Germinal center (tissue), 1 donor: ENCODE data around the gene SKI.
"Not testable (repeated sequence)": the region's sequence is repeated elsewhere in the genome, so short reads cannot be mapped to it uniquely, and the experiment has no call there.

Experiments used
- DNase-seq: peaks from one replicate; pipeline ENCODE4 v3.0.0; 2012; ENCODE audit warnings: mixed read lengths, low spot score

The SKI gene

DNA sequence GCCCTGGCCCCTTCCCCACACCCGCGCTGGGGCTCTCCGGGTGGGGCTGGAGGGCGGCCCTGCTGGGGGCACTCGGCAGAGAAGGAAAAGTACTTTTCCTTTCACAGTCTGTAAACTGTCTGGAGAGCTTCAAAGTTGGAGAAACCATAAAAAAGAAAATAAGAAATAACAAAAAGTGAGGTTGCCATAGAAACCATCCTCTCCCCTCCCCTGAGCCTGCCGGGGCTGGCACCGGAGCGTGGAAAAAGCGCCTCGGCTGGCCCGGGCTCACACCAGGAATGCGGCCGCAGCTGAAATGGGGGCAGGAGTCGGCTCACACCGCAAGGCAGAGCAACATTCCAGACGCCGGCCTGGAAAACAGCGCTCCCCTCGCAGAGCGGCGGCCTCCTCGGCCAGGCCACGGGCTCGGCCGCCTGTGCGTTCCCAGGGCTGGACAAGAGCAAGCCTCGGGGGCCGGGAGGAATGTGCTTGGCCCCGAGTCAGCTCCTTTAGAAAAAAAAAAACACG lies 94.0 kb downstream of the SKI start:
- no peak for DNase-seq

DNA sequence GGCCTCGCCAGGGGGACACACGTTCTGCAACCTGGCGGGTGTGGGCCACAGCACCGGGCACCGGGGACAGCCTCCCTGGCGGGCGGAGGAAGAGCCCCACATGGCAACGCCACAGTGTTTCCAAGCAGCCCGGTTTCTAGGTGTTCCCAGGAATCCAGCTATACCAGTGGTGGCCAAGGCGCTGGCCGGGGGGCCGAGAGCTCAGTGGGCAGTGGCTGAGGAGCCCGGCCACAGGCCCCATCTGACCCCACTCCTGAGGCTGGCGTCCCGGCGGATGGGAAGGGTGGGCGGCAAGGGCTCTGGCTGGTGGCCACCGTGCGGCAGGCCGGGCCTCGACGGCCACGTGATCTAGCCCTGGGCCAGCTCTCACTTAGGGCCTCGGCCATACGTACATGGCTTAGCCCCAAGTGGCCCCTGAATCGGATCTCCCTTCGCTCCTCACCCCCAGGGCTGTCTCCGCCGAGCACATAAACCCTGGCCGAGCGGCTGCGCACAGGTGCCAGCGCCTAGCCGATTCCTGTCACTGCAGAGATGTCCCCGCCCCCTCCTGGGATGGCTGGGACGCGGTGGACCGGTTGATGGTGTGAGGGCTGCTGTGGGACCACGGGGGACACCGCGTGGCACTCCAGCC lies 94.6 kb downstream of the SKI start:
- no peak for DNase-seq

DNA sequence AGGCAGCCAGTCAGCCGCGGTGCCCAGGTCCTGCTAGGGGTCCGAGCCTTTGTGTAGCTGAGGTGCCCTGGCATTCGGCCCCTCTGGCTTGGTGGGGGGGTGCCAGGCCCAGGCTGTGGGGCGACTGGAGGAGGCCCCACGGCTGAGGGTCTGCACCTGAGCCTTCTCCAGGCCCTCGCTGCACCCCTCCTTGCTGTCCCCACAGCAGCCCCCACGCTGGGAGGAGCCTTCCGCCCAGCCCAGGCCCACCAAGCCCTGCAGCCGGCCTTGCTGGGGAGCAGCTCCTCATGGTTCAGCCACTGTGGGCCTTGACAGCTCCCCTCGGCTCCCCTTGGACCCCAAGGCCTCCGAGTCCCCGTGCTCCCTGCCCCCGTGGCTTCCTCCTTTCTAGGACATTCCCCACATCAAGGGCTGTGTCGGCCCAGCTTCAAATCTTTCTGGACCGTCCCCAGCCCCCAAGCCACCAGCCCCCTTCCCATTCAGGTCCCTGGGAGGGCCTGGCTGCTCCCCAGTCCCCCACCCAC lies 95.4 kb downstream of the SKI start:
- no peak for DNase-seq

DNA sequence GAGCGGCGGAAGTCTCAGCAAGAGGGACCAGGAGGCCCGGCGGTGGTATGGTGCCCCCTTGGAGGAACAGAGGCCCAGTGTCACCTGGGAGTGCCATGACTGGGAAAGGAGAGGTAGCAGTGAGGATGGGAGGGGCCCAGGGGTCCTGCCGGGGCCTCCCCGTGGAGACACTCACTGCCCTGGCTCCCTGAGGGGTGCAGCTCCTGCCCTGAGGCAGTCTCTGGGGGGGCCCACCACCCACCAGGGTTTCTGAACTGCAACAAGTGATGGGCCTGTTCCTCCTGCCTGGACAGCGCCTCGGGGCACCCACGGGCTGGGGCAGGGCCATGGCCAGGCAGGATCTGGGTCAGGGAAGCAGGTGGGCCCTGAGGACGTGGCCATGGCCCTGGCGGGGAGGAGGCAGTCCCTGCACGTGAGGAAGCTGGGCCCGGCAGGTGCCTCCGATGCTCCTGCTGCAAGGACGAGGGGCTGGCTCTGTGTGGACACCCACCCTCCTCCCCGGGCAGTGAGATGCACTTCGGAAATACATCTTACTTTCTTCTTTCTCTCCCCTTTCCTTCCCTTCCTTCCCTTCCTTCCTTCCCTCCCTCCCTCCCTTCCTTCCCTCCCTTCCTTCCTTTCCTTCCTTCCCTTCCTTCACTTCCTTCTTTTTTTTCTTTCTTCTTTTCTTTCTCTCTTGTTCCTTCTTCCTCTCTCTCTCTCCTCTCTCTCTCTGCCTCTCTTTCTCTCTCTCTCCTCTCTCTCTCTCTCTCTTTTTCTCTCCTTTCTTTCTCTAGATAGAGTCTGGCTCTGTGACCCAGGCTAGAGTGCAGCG lies 96.6 kb downstream of the SKI start:
- DNase-seq = no peak

DNA sequence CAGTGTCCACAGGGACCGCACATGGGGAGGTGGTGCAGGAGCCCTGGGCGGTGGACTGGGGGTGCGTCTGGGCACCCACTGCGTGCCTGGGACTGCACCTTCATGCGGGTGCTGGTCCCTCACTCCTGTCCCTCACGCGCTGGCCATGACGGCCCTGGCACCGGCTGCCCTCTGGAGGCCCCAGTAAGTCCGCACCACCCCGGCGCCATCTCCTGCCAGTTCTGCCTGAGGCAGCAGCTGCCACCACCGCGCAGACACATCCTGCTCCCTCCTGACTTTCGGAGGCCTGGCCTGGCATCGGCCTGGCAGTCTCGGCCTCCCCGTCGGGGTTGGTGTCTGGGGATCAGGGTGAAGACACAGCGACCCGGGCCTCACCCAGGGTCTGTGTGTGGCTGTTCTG lies 98.4 kb downstream of the SKI start:
- DNase-seq = no peak

DNA sequence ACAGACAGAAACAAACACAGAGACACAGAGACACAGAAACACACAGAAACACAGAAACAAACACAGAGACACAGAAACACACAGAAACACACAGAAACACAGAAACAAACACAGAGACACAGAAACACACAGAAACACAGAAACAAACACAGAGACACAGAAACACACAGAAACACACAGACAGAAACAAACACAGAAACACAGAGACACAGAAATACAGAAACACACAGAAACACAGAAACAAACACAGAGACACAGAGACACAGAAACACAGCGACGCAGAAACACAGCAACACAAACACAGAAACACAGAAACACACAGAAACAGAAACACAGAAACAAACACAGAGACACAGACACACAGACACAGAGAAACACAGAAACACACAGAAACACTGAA lies 99.0 kb downstream of the SKI start:
- DNase-seq = not testable (repeated sequence)

DNA sequence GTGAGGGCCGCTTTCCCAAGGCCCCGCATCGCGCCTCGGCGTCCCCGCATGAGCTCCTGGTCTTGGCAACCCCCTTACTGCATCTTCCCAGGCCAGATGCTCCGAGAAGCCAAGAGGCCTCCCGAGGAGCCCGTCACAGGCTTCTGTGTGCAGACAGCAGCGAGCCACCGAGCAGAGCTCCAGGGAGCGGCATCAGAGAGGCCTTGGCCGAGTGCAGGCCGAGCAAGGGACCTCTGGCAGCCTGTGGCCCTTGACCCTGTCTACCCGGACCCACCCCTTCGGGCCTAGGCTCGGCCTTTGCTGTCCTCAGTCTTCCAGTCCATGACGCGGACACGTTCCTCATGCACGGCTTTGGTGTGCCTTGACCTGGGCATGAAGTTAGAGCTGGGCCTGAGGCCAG lies 99.7 kb downstream of the SKI start:
- DNase-seq = no peak

DNA sequence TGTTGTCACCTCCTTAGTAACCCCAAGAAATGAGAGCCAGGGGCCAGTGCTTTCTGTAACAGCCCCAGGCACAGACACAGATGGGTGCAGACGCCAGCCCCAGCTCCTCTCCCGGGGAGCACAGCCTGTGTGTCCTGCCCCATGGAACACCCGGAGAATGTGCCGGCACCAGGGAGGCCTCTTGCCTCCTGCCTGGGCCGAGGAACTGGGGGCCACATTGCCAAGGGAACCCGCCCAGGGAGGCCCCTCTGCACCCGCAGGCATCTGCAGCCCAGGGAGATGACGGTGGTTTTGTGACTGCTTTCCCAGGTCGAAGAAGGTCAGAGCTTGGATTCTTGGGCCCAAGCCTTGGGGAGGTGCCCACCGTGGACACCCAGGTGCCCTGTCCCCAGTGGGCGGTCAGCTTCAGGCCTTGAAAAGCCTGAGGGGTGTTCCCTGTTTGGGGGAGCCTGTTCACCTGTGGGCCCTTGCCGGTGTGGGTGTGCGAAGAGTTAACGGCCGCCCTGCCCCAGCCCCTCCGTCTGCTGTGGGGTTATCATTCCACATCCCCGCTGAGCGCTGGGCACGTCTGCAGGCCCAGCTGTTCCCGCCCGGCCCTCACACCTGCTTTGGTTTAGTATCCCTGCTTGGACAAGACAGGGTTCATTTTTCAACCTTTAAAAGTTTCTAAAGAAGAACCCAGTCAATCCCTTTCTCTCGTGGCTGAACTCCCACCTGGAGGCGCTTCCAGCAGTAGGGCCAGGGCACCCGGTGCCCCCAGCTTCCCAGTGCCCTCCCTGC lies 100.7 kb downstream of the SKI start:
- no peak for DNase-seq

DNA sequence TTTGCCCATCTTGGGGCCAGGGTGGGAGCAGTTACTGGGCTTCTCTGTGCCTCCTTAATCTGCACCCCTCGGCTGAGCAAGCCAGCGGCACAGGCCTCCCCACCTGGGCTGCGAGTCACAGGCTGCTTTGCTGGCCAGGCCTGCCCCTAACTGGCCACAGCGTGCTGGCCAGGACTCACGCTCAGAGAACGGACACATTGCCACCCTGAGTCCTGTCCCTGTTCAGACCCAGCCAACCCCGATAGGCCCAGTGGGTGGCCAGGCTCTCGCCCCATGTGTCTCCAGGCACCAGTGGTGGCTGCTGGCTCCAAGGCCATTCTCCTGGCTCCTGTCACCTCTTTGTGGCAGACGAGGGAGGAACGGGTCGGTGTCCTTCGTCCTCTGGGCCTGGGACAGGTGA lies 101.9 kb downstream of the SKI start:
- no peak for DNase-seq

DNA sequence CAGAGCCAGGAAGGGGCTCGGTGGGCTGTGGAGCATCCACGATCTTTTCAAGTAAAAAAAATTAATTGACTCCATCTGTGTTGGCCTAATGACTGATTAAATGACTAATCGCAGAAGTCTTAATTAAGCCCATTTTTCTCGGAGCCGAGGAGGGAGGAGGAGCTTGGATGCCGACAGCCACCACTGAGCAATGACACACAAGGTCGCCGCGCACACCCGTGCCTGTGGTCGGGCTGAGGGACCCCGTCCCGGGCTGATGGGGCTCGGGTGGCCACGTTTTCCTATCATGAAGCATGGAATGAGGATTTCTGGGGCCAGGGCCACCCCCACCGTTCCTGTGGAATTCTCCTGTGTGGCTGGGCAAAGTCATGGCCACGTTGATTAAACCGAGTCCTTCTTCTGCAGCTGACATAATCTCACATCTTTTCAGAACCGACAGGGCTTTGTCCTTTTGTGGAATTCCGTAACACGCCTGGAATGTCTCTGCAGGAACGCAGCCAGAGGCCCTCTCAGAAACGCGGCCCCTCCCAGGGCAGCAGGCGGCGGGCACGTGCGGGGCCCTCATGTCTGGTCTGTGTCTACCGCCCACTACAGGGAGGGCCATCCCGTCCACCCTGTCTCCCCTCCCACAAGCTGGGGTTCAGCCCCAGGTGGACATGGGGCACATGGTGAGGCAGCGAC lies 102.5 kb downstream of the SKI start:
- no peak for DNase-seq

DNA sequence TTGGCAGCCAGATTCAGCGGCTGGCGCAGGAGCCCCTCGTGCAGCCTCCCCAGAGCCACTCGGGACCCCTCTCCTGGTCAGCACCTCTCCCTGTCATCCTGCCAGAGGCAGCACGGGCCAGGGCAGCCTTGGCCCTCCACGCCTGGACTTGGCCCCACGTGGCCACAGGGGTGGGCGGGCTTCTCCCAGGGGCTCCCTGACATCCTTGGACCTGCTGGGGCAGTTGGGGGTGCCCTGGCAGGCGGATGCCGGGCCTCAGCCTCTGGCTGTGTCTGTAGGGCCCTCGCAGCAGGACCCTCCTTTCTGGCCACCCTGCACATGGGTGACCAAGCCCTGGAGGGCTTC lies 103.1 kb downstream of the SKI start:
- no peak for DNase-seq

DNA sequence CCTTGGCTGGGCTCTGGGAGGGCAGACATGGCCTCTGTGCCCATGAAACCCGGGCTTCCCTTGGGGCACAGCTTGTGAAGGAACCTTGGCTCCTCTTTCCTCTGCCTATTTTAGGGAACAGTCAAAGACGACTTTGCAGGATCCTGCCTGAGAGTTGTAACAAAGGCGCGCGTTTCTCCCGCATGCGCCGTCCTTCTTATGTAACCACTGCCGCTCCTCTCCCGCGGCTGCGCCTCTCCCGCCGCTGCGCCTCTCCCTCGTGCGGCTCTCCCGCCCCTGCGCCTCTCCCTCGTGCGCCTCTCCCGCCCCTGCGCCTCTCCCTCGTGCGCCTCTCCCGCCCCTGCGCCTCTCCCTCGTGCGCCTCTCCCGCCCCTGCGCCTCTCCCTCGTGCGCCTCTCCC lies 103.5 kb downstream of the SKI start:
- not testable (repeated sequence) for DNase-seq

DNA sequence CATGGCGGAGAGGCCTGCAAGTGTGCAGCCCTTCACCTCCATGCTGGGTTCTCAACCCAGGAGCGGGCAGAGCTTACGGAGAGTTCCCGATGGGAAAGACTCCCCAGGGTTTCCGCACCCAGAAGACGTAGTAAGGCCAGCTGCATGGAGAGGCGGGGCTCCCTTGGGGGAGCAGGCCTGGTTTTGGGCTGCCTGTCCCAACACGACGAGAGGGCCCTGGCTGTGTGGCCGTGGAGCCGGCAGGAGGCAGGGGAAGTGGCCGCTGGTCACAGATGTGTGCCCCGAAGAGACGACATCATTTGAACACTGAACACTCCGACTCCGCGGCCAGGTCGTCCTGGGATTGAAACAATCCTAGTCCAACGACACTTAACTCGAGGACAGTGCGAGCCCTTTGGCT lies 106.2 kb downstream of the SKI start:
- DNase-seq = no peak

DNA sequence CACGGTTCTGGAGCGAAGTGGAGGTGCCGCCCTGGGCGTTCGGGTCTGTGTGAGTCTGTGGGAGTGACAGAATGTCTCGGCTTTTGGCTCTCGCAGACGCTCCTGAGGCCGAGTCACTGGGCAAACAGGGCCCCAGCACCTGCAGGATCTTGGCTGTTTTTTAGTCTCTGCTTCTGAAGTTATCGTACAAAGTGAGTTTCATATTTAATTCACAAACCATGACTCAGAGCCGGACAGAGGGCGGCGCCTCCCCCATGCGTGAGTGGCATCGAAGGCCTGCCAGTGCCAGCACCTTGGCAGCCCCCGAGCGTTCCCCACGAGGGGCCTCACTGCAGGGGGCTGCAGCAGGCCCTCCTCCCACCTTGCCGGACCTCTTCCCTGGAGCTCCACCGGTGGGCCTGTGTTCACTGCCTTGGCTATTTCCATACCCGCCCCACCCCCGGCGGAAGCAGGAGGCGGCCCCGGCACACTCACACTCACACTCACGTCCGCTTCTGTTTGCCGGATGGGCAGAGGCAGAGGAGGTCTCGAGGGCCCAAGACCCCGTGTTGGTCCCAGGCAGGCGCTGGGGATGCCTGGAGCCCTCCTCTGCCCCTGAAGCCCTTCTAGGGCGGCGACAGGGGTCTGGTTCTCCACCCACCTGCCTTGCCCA lies 106.9 kb downstream of the SKI start:
- no peak for DNase-seq

DNA sequence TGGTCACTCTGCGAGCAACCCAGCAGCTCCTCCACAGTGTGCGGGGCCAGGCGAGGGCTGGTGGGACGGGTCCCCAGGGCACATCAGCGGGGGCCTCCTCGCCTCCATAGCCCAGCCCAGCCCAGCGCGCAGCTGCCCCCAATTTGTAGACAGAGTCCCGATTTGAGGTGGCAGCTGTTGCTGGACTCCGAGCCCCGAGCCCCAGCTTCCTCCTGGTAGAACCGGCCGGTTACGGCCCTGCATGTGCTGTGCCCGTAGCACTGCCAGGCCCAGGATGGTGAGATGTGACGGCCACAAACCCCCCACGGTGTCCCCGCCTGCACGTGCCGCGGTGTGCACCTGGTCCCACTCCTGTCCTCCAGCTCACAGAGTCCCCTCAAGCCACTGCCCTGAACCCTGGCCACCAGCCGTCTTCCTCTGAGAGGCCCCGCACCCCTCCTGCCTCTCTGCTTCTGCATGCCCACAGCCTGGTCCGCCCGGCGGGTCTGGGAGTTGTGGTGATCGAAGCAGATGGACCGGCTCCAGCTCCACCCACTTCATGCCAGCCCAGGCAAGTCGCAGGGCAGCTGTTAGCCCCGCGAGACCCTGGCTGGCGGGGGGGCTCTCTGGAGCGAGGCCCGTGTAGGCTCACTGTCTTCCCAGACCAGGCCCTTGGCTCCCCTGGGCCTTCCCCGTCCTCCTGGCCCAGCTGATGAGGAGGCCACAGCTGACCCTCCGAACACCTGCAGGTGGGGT lies 107.8 kb downstream of the SKI start:
- DNase-seq = no peak

DNA sequence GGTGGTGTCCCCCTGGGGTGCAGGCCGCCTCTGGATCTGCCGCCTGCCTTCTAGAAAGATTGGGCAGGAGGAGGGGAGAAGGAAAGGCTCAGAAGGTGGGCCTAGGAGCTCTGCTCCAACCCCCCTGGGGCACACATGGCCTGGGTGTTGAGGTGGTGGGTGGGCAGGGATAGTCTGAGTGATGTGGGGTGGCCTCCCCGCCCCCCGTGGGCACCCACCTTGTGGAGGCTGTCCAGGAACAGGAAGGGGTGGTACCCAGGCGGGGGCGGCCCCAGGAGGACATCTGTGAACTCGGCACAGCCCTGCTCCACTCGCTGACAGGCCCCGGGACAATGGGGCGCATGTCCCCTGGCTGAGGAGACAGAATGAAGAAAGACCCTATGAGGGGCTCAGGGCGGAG lies 108.4 kb downstream of the SKI start:
- no peak for DNase-seq

DNA sequence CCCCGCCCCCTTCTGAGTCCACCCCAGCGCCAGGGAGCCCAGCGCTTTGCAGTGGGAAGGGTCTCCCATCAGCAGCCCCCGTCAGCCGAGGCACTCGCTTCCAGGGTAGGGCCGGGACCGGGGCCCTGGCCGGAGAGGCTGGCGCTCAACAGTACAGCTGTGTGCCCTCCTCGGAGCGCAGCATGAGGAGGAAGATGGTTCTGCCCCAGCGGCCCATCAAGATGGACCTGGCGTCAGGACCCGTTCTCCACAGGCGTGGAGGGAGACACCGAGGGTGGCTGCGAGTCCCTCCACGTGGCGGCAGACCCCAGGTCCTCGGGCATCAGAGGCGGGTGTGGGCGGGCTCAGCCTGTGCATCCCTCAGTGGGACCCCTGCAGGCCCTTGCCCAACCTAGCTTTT lies 109.0 kb downstream of the SKI start:
- no peak for DNase-seq

DNA sequence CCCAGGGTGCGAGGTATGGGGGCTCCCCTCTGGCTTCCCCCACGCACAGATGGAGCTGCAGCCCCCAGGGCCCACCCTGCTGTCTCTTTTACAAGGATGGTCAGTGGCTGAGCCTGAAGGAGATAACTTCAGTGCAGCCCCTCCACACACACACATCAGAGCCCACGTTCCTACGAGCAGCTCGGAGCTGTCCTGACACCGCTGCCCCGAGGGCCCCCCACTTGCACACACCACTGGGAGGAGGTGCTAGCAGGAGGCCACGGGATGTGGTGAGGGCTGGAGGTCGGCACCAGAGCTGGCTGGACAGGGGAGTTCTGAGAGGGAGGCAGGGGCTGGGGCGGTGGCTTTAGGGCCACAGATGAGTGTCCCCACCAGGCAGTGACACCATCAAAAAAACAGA lies 109.4 kb downstream of the SKI start:
- no peak for DNase-seq

DNA sequence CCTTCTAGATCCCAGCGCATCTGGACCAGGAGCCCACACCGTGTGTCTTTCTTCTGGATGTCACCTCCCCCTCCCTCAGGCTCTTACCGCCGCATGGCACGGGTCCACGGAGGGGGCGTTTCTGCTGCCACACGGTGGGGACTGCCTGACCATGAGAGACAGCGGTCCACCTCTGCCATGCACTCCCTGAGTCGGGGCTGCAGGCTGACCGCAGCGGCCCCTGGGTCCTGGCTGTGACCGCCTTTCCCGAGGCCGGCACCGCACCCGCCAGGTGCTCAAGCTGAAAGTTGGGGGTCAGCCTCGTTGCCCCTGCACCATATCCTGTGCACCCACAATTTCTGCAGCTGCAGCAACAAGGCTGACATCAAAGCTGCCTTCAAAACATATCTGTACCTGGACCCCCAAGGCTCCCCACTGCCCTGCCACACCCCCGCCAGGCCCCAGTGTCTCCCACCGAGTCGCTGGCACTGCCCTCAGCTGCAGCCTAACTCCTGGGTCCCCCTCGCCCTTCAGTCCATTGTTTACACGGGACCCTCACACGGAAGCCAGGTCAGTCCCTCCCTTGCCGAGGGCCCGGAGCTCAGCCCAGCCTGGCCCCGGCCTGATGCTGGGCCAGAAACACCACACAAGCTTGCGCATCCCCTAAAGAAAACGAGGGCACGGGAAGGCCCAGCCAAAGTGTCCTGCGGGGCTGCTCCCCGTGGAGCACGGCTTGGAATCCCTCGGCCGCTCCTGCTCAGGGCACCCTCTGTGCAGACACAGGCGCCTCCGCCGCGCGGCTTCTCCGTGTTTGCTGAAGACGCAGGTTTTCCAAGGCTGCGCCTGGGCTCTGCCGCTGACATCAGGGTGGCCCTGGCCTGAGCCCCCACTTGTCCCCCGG lies 111.3 kb downstream of the SKI start:
- no peak for DNase-seq
